GM08714 (cell line): ENCODE data around the gene NIT2.
"Not testable (repeated sequence)": the region's sequence is repeated elsewhere in the genome, so short reads cannot be mapped to it uniquely, and the experiment has no call there.

Experiments
- H3K4me3 ChIP-seq: fragments of 200-500 bp; sonication (Bioruptor generic); 2 replicates; pipeline ENCODE4 v1.5.1; 2014; ENCODE audit warnings: mild to moderate bottlenecking, low read length, inconsistent platforms
- ZNF274 ChIP-seq: IDR thresholded peaks from 2 replicates; pipeline ENCODE4 v1.6.1; 2012; ENCODE audit warnings: mild to moderate bottlenecking, low read depth, low read length

Gene NIT2

GRCh38 chr3:100334488-100335351, at the start of gene NIT2:
TSS of gene NIT2 (plus strand) at chr3:100334757. CDS start at chr3:100334792, 35 bp downstream.
- H3K4me3 ChIP-seq, result peak within 1 kb of the TSS; percentile 91
- TF ChIP-seq ZNF274, result no peak

- no peak overlapping the region for H3K4me3 ChIP-seq
- no peak for TF ChIP-seq ZNF274
These were observed 46.2 kb upstream of the NIT2 start for GRCh38 chr3:100288288-100288894.

- no peak overlapping the region for H3K4me3 ChIP-seq
- TF ChIP-seq ZNF274, result no peak
These were observed 45.2 kb upstream of the NIT2 start for GRCh38 chr3:100289339-100289738.

- no peak for TF ChIP-seq ZNF274
- no peak overlapping the region for H3K4me3 ChIP-seq
These were observed 39.5 kb upstream of the NIT2 start for GRCh38 chr3:100295089-100295488.

- TF ChIP-seq ZNF274, result no peak
- no peak overlapping the region for H3K4me3 ChIP-seq
These were observed 36.8 kb upstream of the NIT2 start for GRCh38 chr3:100297784-100298183.

- TF ChIP-seq ZNF274, result no peak
- no peak overlapping the region for H3K4me3 ChIP-seq
These were observed 35.5 kb upstream of the NIT2 start for GRCh38 chr3:100299016-100299415.

GRCh38 chr3:100306695-100307094, 27.9 kb upstream of the NIT2 start:
- no peak overlapping the region for H3K4me3 ChIP-seq
- no peak for TF ChIP-seq ZNF274

- H3K4me3 ChIP-seq, result no peak overlapping the region
- no peak for TF ChIP-seq ZNF274
These were observed 24.1 kb upstream of the NIT2 start for GRCh38 chr3:100310355-100310965.

- H3K4me3 ChIP-seq, result no peak overlapping the region
- TF ChIP-seq ZNF274, result no peak
These were observed 23.5 kb upstream of the NIT2 start for GRCh38 chr3:100311011-100311410.

GRCh38 chr3:100316641-100317069, 17.9 kb upstream of the NIT2 start:
- no peak for TF ChIP-seq ZNF274
- H3K4me3 ChIP-seq, result no peak overlapping the region

- TF ChIP-seq ZNF274, result no peak
- H3K4me3 ChIP-seq, result no peak overlapping the region
These were observed 16.6 kb upstream of the NIT2 start for GRCh38 chr3:100317912-100318311.

GRCh38 chr3:100319951-100320350, 14.6 kb upstream of the NIT2 start:
- TF ChIP-seq ZNF274, result no peak
- H3K4me3 ChIP-seq, result no peak overlapping the region

- H3K4me3 ChIP-seq, result no peak overlapping the region
- no peak for TF ChIP-seq ZNF274
These were observed 10.5 kb upstream of the NIT2 start for GRCh38 chr3:100324044-100324443.

- H3K4me3 ChIP-seq, result no peak overlapping the region
- no peak for TF ChIP-seq ZNF274
These were observed 8.7 kb upstream of the NIT2 start for GRCh38 chr3:100325827-100326226.

- H3K4me3 ChIP-seq, result not testable (repeated sequence)
These were observed 7.2 kb upstream of the NIT2 start for GRCh38 chr3:100327377-100327776.
